Posterior vena cava (tissue), 2 donors: ENCODE results near the gene MAP6. TPM values are rescaled to one million over a fixed set of nuclear protein-coding genes. Genes with fewer than 3 reads are reported as not detected.

ENCODE experiments used
- DNase-seq: peaks from one replicate; pipeline ENCODE4 v3.0.0-alpha.2; 2020; ENCODE audit warnings: low spot score
- intact Hi-C, 2 donors: fragments of 100-400 bp; cut with DNase I; formaldehyde crosslinking; loops; one replicate each; pipeline versions ENCODE4 v1.14.1 to v1.14.2; 2022 to 2023
- total RNA-seq, 2 donors: library from RNA; stranded (reverse); fragmentation: NEBNext Ultra II Directional; extraction: Animal tissue kit (Norgen Biotek cat#: 25700); gene quantifications; one replicate each; pipeline ENCODE4 v1.2.1, GENCODE V29; 2021
- donor health status: DM: yes; HTN: yes; CAD: no.
- donor health status: DM: yes; HTN: yes; CAD: no.

Gene MAP6
- total RNA-seq, 2 donors from 2014 or later: 11.6 TPM

DNA sequence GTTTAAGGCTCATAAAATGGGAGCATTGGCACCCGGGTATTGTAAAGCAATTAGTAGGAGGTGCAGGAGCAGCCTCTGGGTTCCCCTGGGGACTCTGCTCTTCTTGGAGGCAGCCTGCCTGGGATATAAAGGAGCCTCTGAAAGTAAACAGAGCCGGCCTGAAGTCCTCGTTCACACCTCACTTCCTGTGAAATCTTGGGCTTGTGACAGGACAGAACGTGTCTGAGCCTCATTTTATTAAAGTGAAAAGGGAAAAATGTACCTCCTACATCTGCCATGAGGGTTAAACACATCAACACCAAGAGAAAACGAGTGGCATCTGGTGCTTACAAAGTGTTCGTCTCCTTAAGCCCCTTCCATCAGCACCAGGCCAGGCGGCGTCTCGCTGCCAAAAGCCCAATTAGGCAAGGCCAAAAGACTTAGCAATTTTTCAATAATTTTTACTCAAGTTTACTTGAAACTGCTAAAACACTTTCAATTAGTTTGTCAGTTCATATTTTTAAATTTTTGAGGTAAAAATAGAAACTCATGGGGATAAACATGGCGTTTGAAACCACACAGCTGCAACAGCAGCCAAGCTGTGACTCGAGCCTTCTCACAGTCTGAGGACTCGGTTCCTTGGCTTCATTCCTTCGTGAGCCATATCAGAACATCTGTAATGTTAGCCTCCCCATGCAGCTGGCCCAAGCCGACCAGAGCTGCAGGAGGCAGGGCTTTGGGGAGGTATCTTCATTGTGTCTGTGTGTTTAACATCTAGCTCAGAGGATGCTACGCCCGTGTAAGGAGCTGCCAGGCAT lies 33.6 kb downstream of the MAP6 start:
- DNase-seq: no peak
- intact Hi-C loops: no loop called here

DNA sequence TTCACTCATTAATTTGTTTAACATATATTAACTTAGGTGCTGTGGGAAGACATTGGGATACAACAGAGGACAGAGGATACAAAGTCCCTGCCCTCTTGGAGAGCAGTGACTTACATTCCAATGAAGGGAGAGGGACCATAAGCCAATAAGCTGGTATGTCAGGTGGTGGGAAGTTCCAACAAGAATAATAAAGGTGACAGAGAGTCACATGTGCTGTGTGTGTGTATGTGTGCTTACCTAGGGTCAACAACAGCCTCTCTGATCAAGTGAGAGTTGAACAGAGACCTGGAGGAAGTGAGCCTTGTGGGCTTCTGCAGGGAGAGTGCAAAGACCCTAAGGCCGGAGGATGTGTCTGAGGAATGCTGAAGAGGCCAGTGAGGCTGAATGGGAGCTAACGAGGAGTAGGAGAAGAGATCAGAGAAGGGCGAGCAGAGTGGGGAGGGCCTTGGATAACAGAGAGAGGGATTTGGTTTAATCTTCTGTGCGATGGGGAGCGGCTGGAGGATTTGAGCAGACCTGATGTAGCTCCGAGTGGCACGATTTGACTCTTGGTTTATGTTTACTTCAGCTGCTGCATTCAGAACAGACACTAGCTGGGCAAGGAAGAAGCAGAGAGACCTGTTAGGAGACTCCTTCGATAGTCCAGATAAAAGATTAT lies 35.3 kb downstream of the MAP6 start:
- no peak for DNase-seq
- intact Hi-C loops: no loop called here

DNA sequence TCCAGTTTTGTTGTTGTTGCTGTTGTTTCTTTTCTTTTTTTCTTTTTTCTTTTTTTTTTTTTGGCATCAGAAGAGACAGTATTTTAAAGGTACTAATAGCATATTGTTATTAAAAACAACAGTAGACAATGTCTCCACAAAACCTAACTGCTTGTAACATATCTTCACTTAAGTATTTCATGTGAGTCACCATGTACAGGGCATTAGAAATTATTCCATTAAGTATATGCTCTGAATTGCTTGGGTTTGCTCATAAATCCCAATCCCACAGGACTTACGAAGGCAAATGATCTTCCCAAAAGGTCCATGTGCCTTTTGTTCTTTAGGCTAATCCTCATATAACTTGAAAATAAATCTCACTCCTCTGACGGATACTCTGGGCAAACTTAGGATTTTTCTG lies 35.9 kb downstream of the MAP6 start:
- intact Hi-C loops: no loop called here

DNA sequence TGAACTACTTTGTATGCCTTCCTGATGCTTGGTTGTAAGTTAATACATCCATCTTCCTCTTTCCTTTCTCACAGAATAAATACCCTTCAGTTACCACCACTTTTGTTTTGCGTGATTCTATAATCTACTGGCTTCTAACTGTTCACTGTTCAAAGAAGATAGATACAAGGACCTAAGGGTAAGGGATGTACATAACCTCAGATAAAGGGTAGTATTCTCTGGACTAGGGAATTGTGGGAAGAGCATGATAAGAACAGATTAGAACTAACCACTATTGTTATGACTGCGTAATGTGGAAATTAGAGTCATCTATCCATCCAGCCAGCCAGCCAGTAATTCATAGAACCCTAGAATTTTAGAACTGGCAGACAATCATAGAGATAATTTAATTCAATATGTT lies 36.4 kb downstream of the MAP6 start:
- DNase-seq: no peak
- intact Hi-C loops: no loop called here

More for the DNA sequence above, 35.9 kb downstream of the MAP6 start:
- DNase-seq: no peak

DNA sequence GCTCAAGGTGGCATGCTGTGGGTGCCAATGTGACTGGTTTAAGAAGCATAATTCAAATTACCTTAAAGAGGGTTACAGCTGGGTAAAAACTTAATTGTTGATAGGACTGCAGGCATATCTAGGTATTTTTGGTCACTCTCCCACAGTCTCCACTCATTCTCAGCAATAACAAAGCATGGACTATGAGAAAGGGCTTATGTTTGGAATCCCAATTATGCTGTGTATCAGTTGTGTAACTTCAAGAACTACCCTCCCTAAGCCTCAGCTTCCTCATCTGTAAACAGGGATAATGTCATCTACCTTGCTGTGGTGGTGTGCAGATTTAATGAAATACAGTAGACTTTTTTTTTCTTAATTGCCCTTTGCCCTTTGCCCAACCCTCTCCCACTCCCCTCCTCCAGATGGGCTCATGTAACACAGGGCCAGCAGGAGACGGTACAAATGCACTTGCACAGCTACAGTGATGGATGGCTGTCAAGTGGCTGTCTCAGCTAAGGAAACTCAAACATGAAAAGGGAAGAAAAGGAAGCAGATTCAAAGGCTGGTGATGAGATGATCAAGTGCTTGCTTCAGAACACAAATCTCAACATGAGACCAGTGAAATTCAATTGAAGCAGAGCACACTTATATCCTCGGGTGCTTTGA lies 37.6 kb downstream of the MAP6 start:
- no peak for DNase-seq
- intact Hi-C loops: no loop called here

DNA sequence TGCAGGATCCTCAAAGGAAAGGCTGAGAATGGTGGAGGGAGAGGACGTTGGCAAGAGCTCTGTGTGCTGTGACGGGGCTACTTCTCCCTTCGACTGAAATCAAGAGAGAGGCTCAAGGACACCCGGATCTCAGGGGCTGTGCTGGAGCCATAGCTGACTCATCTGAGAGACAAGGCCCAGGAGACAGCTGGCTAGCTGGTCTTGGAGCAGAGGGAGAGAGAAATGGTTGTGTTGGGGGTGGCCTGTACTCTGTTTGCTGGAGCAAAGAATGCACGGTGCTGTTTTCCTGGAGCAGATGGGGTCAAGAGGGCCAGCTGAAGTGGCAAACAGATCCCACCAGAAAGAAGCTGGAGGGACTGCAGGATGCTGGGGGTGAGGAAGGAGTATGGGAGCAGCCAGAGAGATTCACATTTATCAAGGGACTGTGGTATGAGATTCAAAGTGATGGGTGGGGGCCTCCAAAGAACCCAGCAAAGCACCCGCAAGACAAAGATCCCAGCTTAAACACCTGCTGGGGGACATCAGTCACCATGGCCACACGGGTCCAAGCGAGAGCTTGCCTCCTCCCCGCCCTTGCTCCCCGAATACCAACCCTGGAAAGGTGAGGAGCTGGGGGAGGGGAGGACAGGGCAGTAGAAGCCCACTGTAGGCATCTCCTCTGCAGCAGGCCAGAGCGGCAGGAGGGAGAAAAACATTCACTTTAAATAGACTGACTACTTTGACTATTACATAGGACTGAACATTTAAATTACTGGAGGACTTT lies 40.8 kb downstream of the MAP6 start:
- no peak for DNase-seq
- intact Hi-C loops: no loop called here

DNA sequence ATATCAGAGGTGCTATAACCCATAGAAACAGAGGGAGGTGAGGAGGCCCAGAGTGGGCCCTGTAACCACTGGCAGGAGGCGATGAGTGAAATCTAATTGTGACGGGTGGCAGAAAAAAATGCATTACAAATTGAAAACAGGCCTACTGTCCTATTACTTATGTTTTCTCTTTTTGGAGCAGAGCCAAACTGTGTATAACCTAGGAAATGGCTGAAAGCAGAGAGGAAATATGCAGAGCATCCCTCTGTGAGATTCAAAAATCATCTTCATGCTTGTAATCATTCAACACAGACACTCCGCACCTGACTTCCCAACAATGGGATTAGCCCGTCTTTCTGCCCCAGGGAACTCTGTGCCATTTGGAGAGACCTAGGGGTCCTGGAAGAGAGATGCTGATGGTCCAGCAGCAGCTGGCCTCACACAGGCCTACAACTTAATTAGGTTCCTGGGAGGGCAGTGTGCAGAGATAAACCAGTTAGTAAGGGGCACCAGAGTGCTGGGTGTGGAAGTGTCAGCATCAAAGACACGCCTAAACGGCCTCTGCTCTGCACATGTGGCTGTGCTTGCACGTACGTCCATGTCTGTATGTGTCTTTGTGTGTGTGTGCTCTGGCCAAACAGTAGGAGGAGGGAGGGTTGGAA lies 41.8 kb downstream of the MAP6 start:
- intact Hi-C loops: no loop called here
- DNase-seq: no peak

DNA sequence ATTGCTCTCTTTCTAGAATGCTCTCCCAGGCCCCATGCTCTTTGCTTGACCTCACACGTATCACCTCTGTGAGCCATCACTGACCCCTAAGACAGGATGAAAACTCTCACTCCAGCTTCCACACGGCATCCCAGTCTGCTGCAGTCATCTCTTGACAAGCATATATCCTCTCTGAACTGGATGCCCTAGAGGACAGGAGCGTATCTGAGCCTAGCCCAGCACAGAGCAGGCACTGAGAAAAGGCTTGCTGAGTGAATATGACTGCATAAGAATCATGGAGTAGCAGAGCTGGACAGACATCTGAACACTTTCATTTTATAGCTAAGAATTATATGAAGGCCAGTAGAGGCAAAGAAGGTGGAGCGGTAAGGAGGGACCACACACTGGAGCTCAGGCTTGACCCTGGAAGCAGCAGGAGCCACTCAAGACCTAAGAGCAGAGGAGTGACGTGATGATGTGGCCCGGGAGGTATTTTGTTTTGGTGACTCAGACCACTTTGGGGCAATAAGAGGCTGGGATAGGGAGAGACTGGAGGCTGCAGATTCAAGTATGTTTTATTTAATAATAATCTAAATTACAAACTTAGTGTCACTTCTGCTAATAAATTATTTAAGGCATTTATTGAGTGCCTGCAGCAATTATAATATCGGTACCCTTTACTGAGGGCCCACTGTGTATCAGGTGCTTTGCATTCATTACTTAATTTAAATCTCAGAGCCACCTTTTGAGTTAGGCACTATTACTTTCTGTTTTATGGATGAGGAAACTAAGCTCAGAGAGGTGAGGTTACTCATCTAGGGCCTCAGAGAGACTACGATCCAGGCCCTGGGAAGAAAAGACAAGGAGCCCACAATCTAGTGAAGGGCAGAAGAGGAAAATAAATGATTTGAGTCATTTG lies 42.6 kb downstream of the MAP6 start:
- intact Hi-C loops: no loop called here

DNA sequence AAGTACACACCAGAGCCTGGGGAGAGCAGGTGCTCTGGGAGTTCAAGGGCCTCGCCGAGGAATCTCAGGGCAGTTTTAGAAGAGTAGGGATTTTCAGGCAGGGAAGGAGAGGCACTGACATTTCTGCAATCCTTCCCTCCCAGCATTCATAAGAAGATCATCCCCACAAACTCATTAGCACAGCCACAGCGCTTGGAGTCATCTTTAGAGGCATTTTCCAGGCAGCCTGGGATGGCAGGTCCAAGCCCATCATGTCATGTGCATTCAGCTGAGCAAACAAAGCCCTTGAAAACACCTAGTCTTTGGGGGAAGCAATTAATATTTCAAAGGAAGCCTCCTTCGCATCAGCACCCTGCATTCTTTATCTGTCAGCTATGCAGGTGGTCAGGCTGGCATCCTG lies 43.8 kb downstream of the MAP6 start:
- no peak for DNase-seq
- intact Hi-C loops: no loop called here

More for the DNA sequence above, 42.6 kb downstream of the MAP6 start:
- DNase-seq: no peak

DNA sequence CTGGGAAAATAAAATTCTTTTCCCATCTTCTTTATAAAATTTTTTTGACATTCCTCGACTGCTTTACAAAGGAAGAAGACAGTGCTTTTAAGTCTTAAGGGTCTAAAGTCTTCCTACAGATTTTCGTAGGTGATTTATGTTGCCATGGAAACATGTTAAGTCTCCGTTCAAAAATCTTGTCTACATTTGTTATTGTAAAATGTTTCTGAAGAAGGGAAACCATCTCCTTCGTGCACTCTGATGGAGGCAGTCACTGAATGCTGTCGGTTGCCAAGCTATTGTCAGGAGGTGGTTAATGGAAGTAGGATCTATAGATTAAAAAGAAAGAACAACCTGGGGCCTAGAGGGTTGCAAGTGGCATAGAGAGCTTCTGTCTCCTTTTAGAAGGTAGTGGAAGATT lies 52.6 kb downstream of the MAP6 start:
- intact Hi-C loops: no loop called here
- DNase-seq: no peak

DNA sequence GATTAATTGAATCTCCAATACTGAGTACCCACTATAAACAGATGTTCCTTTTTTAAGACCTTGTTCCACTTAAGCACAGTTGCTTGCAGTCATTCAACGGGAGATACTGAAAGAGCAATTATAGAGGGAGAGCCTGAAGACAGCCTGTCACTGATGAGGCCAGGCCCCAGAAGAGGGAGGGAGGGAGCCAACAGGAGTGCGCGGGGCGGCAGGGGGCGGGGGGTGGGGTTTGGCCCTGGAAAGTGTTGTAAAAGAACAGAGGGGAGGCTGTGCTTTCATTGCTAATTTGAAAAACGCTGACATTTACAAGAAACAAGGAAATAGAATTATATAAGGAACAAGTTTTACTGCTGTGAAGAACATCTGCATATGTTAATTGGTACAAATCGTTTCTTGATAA lies 53.1 kb downstream of the MAP6 start:
- intact Hi-C loops: no loop called here
- DNase-seq: no peak

DNA sequence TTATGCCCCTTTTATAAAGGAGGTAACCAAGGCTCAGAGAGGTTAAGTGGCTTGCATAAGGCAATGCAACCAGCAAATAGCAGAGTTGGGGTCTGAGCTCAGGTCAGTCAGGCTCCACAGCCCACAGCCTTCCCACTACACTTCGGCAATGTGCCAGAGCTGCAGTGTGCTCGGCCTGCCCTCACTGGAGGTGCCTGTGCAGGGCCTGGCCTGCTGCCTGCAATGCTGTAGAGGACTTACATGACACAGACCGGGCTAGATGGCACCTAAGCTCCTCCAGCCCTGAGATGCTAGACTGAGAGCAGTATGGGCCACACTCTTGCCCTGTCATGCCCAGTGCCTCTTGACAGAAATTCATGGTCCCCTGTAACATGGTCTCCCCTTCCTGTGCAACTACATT lies 57.0 kb downstream of the MAP6 start:
- no peak for DNase-seq
- intact Hi-C loops: no loop called here

DNA sequence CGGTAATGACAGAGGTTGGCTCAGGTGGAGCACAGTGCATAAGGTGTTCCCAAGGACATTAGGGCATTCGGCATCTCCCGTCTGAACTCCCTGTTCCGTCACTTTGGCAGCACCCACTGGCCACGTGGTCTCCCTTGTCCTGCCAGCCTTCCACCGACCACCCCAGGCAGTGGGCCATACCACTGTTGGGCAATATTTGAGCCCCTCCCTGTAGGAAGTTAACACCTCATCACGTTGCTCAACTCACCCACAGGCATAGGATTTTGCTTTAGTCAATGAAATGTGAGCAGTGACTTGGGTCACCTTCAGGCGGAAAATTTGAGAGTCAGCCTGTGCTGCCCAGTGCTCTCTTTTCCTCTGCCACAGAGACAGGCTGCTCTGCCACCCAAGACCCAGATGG lies 62.7 kb downstream of the MAP6 start:
- intact Hi-C loops: no loop called here
- no peak for DNase-seq

DNA sequence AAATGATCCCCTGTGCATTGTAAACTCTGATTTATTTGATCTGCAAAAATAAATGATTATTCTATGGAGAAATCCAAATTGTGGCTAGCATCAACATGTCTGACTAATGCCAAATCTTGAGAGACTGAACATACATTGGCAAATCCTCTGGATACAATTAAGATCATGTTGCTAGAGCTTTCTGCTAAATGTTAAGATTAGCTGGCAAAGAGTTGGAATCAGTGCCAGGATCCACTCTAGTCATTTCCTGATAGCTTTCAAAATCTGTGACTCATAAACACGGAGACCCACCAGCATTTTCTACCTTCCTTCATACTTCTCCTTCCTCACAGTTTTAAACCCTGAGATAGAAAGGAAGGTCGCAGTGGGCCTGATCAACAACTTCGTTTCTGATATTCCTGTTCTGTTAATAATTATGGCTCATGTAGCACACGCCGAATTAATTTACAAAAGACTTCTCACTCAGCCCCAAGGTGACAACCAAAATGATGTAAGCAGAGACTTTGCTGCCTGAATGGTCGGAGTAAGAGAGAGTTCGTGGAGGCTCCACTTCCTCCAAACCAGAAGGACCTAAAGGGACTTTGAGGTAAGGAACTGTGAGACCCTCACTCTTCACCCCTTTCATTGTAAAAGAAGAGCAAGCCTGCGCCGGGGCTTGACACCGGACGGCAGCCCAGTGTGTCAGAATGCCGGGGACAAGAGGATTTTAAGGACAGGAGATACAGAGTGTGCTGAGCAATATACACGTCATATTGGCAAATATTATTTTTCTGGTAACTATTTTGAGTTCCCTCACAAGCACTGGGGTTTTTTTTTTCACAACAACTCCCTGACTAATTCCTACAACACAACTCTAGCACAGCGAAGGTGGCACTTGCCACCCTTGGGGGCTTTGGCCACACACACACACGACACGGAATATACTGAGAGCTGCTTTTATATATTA lies 64.8 kb downstream of the MAP6 start:
- intact Hi-C loops: no loop called here
- no peak for DNase-seq

DNA sequence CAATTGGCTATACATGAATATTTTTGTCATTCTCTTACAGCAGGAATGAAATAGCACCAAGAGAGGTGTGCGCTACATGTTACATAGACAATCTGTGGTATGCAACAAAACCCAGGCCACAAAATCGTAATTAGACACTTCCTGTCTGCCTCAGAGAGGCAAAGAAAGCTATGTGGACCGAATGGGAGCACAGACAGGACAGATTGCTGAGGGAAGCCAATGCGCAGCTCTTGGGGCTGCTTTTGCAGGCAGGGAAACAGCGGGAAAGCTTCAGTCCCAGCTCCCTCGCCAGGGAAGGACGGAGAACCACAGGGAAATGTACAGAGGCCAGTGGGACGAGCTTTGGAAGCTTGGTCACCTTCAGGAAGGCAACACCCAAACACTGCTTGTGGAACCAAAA lies 65.9 kb downstream of the MAP6 start:
- intact Hi-C loops: no loop called here
- no peak for DNase-seq

DNA sequence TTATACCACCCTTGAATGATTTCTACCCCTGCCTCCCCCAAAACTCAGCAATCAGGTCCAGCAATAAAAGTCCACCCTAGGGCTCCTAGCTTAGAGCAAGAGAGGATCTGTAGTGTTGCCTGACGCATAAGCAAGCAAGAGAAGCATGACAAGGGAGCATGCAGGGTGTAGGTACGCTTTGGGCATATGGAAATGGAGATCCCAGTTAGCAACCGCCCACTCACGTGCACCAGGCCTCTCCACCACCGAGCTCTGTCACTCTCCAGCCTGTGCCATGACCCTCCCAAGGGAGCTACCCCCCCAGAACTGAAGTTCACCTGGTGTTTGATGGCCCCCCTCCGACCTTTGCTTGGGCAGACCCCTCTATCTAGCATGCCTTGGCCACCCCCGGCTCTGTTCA lies 67.3 kb downstream of the MAP6 start:
- no peak for DNase-seq
- intact Hi-C loops: no loop called here

DNA sequence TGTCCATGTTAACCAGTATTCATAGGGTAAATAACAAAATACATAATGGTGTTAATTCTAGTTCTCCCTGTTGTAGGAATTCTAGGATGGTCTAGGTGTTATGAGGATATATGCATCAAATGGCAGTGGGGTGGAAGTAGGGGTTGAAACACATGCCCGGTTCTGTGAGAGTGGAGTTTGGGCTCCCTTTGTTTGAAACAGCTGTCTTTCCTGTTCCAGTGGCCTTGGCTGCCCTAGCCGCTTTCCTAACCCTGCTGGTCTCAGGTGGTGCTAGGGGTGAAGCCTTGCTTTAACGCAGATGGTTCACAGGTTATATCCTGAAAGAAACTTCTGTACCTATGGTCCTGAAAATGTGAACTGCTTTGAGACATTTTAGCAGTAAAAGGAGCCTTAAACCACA lies 68.5 kb downstream of the MAP6 start:
- intact Hi-C loops: no loop called here
- DNase-seq: no peak
